Activated CD8-positive, alpha-beta T cell treated with anti-CD3 and anti-CD28 coated beads, Interleukin-2, amount 10 ng/mL, durations not matched to agents 7 days and 5 days (primary cell): Measurements from ENCODE around the gene ODAM. TPM values are rescaled to one million over a fixed set of nuclear protein-coding genes. Genes with fewer than 3 reads are reported as not detected.
"Not testable (repeated sequence)": the region's sequence is repeated elsewhere in the genome, so short reads cannot be mapped to it uniquely, and the experiment has no call there.

Experiments
- ATAC-seq: fragments of 150-1000 bp; cut with Tn5 transposase; one replicate; pipeline ENCODE4 v1.10.0; 2021; ENCODE audit warnings: moderate library complexity
- CTCF ChIA-PET: fragments of 350-600 bp; sonication (Branson Sonifier 250); formaldehyde crosslinking; loops from one replicate; lab custom pipeline; 2021; ENCODE audit warnings: antibody characterized with exemption; lab: Charles Lee
- POLR2A ChIA-PET: fragments of 350-600 bp; sonication (Branson Sonifier 250); formaldehyde crosslinking; loops from one replicate; lab custom pipeline; 2021; ENCODE audit warnings: antibody characterized with exemption; lab: Charles Lee
- DNase-seq: peaks from one replicate; pipeline ENCODE4 v3.0.0-alpha.2; 2020
- H3K27ac Mint-ChIP-seq: one replicate; pipeline ENCODE4 v1.8.0; 2021; ENCODE audit warnings: mild to moderate bottlenecking, mixed read lengths
- H3K27me3 Mint-ChIP-seq: one replicate; pipeline ENCODE4 v1.8.0; 2021; ENCODE audit warnings: low read depth, mixed read lengths
- H3K36me3 Mint-ChIP-seq: one replicate; pipeline ENCODE4 v1.8.0; 2021; ENCODE audit warnings: low read depth, mixed read lengths
- H3K4me1 Mint-ChIP-seq: one replicate; pipeline ENCODE4 v1.8.0; 2021; ENCODE audit warnings: low read depth, mixed read lengths
- H3K4me3 Mint-ChIP-seq: one replicate; pipeline ENCODE4 v1.8.0; 2021; ENCODE audit warnings: mild to moderate bottlenecking, mixed read lengths
- H3K9me3 Mint-ChIP-seq: one replicate; pipeline ENCODE4 v1.8.0; 2022; ENCODE audit warnings: mixed read lengths; ENCODE audit not compliant: insufficient read depth
- total RNA-seq, 2 experiments: library from RNA; stranded (reverse); gene quantifications; one replicate each; pipeline ENCODE4 v1.2.3, GENCODE V29; 2021

Gene ODAM
- total RNA-seq, 2 experiments from 2014 or later, result not detected

GRCh38 chr4:70225824-70226223 is 30.3 kb downstream of the ODAM start, which contains the start of gene FDCSP:
Gene FDCSP (plus strand): TSS chr4:70226124. CDS start chr4:70231195, 5,071 bp downstream.
- DNase-seq, result no peak
- CTCF ChIA-PET, result no interaction called here
- Mint-ChIP-seq H3K4me3 (no peak within 1 kb of the TSS), H3K9me3 (no peaks in the 10 kb centered on the region), H3K27ac (no peak within 1 kb of the TSS), H3K4me1 (no peaks in the 10 kb centered on the region), H3K27me3 (no peaks in the 10 kb centered on the region), H3K36me3 (no peaks in the 10 kb centered on the region)
- POLR2A ChIA-PET, result no interaction called here
- ATAC-seq, result no peak

GRCh38 chr4:70236125-70236524 is 40.6 kb downstream of the ODAM start:
- DNase-seq (no peak), ATAC-seq (no peak)
- no peaks in the 10 kb centered on the region for H3K9me3 Mint-ChIP-seq
- ChIA-PET CTCF (interaction anchor here (0.7 kb wide), 1 partner anchor 26 kb away, joined by 3 read pairs; no protein-coding TSS in a partner anchor), POLR2A (no interaction called here)
- no peak overlapping the region for H3K4me3 Mint-ChIP-seq
- H3K36me3 Mint-ChIP-seq, result no peaks in the 10 kb centered on the region
- no peak overlapping the region for H3K27ac Mint-ChIP-seq
- H3K4me1 Mint-ChIP-seq, result no peaks in the 10 kb centered on the region
- H3K27me3 Mint-ChIP-seq, result no peaks in the 10 kb centered on the region

GRCh38 chr4:70239131-70239883 is 43.8 kb downstream of the ODAM start:
- Mint-ChIP-seq H3K27ac (no peak overlapping the region), H3K36me3 (no peaks in the 10 kb centered on the region), H3K9me3 (no peaks in the 10 kb centered on the region), H3K27me3 (no peaks in the 10 kb centered on the region), H3K4me1 (no peaks in the 10 kb centered on the region), H3K4me3 (no peak overlapping the region)
- DNase-seq (no peak), ATAC-seq (no peak)
- ChIA-PET CTCF (interaction anchor here (0.6 kb wide), 1 partner anchor 136 kb away, joined by 3 read pairs; no protein-coding TSS in a partner anchor), POLR2A (no interaction called here)

- CTCF ChIA-PET, result no interaction called here
- H3K4me3 Mint-ChIP-seq, result no peak overlapping the region
- no peaks in the 10 kb centered on the region for H3K36me3 Mint-ChIP-seq
- H3K27me3 Mint-ChIP-seq, result no peaks in the 10 kb centered on the region
- DNase-seq (no peak), ATAC-seq (no peak)
- H3K9me3 Mint-ChIP-seq, result no peaks in the 10 kb centered on the region
- H3K27ac Mint-ChIP-seq, result no peak overlapping the region
- no peaks in the 10 kb centered on the region for H3K4me1 Mint-ChIP-seq
- POLR2A ChIA-PET, result no interaction called here
Measured at GRCh38 chr4:70239884-70240591, 44.5 kb downstream of the ODAM start.

- POLR2A ChIA-PET, H3K36me3 Mint-ChIP-seq, H3K4me1 Mint-ChIP-seq, H3K27me3 Mint-ChIP-seq, ATAC-seq, H3K9me3 Mint-ChIP-seq, H3K27ac Mint-ChIP-seq, CTCF ChIA-PET, DNase-seq, H3K4me3 Mint-ChIP-seq: not testable (repeated sequence)
Measured at GRCh38 chr4:70242297-70242696, 46.8 kb downstream of the ODAM start, which contains the start of gene CSN3. Gene CSN3 (plus strand): TSS chr4:70242597. CDS start chr4:70244820, 2,223 bp downstream.

GRCh38 chr4:70243091-70243490 is 47.6 kb downstream of the ODAM start:
- ChIA-PET CTCF (no interaction called here), POLR2A (no interaction called here)
- Mint-ChIP-seq H3K9me3 (no peaks in the 10 kb centered on the region), H3K4me1 (no peaks in the 10 kb centered on the region), H3K36me3 (no peaks in the 10 kb centered on the region), H3K4me3 (no peak overlapping the region), H3K27me3 (no peaks in the 10 kb centered on the region), H3K27ac (no peak overlapping the region)
- ATAC-seq (no peak), DNase-seq (no peak)

GRCh38 chr4:70251250-70251944 is 55.9 kb downstream of the ODAM start:
- no peaks in the 10 kb centered on the region for H3K27me3 Mint-ChIP-seq
- no peak overlapping the region for H3K27ac Mint-ChIP-seq
- ChIA-PET POLR2A (no interaction called here), CTCF (no interaction called here)
- no peaks in the 10 kb centered on the region for H3K36me3 Mint-ChIP-seq
- H3K9me3 Mint-ChIP-seq, result no peaks in the 10 kb centered on the region
- no peak for DNase-seq
- no peaks in the 10 kb centered on the region for H3K4me1 Mint-ChIP-seq
- ATAC-seq, result no peak
- H3K4me3 Mint-ChIP-seq, result no peak overlapping the region

- no peak overlapping the region for H3K27ac Mint-ChIP-seq
- H3K4me1 Mint-ChIP-seq, result no peaks in the 10 kb centered on the region
- no peak overlapping the region for H3K4me3 Mint-ChIP-seq
- DNase-seq (no peak), ATAC-seq (no peak)
- H3K36me3 Mint-ChIP-seq, result no peaks in the 10 kb centered on the region
- ChIA-PET CTCF (no interaction called here), POLR2A (no interaction called here)
- no peaks in the 10 kb centered on the region for H3K27me3 Mint-ChIP-seq
- no peaks in the 10 kb centered on the region for H3K9me3 Mint-ChIP-seq
Measured at GRCh38 chr4:70251945-70252277, 56.4 kb downstream of the ODAM start.

Other genes starting within 250 kb of the ODAM start
- not detected for gene CSN2, start 230.0 kb upstream of the ODAM start, total RNA-seq
- gene STATH, start 199.8 kb upstream of the ODAM start, total RNA-seq, result not detected
- not detected for gene HTN3, start 167.3 kb upstream of the ODAM start, total RNA-seq
- not detected for gene HTN1, start 145.3 kb upstream of the ODAM start, total RNA-seq
- gene PRR27, start 41.5 kb upstream of the ODAM start, total RNA-seq, result not detected
- gene FDCSP, start 30.4 kb downstream of the ODAM start, total RNA-seq, result not detected
- gene CSN3, start 46.9 kb downstream of the ODAM start, total RNA-seq, result not detected
- gene CABS1, start 139.3 kb downstream of the ODAM start, total RNA-seq, result not detected
- gene SMR3A, start 165.0 kb downstream of the ODAM start, total RNA-seq, result not detected
- gene SMR3B, start 187.4 kb downstream of the ODAM start, total RNA-seq, result not detected
- gene OPRPN, start 202.2 kb downstream of the ODAM start, total RNA-seq, result not detected